Keratinocyte (primary cell): ENCODE data around the gene ANKS1A. TPM values are rescaled to one million over a fixed set of nuclear protein-coding genes. Genes with fewer than 3 reads are reported as not detected.

Experiments used
- DNase-seq: peaks from one replicate; pipeline ENCODE4 v3.0.0-alpha.2; 2011; ENCODE audit warnings: low read depth, missing footprints, low spot score
- FAIRE-seq: peaks from 2 replicates; lab custom pipeline; 2011; peaks lifted over from hg19 to GRCh38; lab: Jason Lieb, UNC
- H2AFZ ChIP-seq: 2 replicates; pipeline ENCODE4 v1.6.0; 2012; ENCODE audit warnings: low read length, control low read depth, inconsistent platforms; ENCODE audit not compliant: control insufficient read depth
- H3K27ac ChIP-seq: 2 replicates; pipeline ENCODE4 v1.5.1; 2011; ENCODE audit warnings: low read length; ENCODE audit not compliant: control insufficient read depth, insufficient read depth
- H3K27me3 ChIP-seq: 3 replicates; pipeline ENCODE4 v1.6.0; 2011; ENCODE audit warnings: low read length; ENCODE audit not compliant: control insufficient read depth, insufficient read depth; ENCODE audit errors: extremely low read depth
- H3K36me3 ChIP-seq, 2 experiments: 2 replicates in 1 of 2; 3 replicates in 1 of 2; pipeline ENCODE4 v1.5.1; 2011; ENCODE audit warnings: low read length in 2 of 2, mild to moderate bottlenecking in 1 of 2; ENCODE audit not compliant: control insufficient read depth in 2 of 2, insufficient read depth in 2 of 2; ENCODE audit errors: extremely low read depth in 1 of 2
- H3K4me1 ChIP-seq: 3 replicates; pipeline ENCODE4 v1.5.1; 2011; ENCODE audit warnings: low read length; ENCODE audit not compliant: control insufficient read depth, insufficient read depth; ENCODE audit errors: extremely low read depth
- H3K4me2 ChIP-seq: 3 replicates; pipeline ENCODE4 v1.6.0; 2011; ENCODE audit warnings: low read depth, low read length; ENCODE audit not compliant: control insufficient read depth, insufficient read depth; ENCODE audit errors: extremely low read depth
- H3K4me3 ChIP-seq, 3 experiments: fragments of 200-600 bp in 1 of 3; sonication (generic) in 1 of 3; 2 replicates in 2 of 3; 3 replicates in 1 of 3; pipeline ENCODE4 v1.5.1; 2011 to 2016; ENCODE audit warnings: low read length in 3 of 3, mild to moderate bottlenecking in 3 of 3, control low read depth in 2 of 3, inconsistent platforms in 1 of 3, low read depth in 1 of 3, mixed read lengths in 1 of 3, mixed run types in 1 of 3, moderate library complexity in 1 of 3; ENCODE audit not compliant: control insufficient read depth in 2 of 3, insufficient read depth in 2 of 3; ENCODE audit errors: extremely low read depth in 1 of 3
- H3K79me2 ChIP-seq: 2 replicates; pipeline ENCODE4 v1.6.0; 2012; ENCODE audit warnings: low read length; ENCODE audit not compliant: control insufficient read depth, insufficient read depth
- H3K9ac ChIP-seq: 3 replicates; pipeline ENCODE4 v1.6.0; 2011; ENCODE audit warnings: low read length; ENCODE audit not compliant: control insufficient read depth, insufficient read depth; ENCODE audit errors: extremely low read depth
- H3K9me1 ChIP-seq: 3 replicates; pipeline ENCODE4 v1.6.0; 2011; ENCODE audit warnings: low read length; ENCODE audit not compliant: control insufficient read depth, insufficient read depth; ENCODE audit errors: extremely low read depth
- H3K9me3 ChIP-seq: 2 replicates; pipeline ENCODE4 v1.5.1; 2012; ENCODE audit warnings: low read depth, low read length; ENCODE audit not compliant: control insufficient read depth
- H4K20me1 ChIP-seq: 3 replicates; pipeline ENCODE4 v1.6.0; 2011; ENCODE audit warnings: low read length; ENCODE audit not compliant: control insufficient read depth, insufficient read depth; ENCODE audit errors: extremely low read depth
- CTCF ChIP-seq, 3 experiments: IDR thresholded peaks in 1 of 3; conservative IDR thresholded peaks in 1 of 3; optimal IDR thresholded peaks in 1 of 3; 2 replicates in 2 of 3; 3 replicates in 1 of 3; pipeline versions ENCODE3 to v1.5.1; 2011; ENCODE audit warnings: low read length in 3 of 3, mild to moderate bottlenecking in 3 of 3, moderate library complexity in 2 of 3, control low read depth in 1 of 3, inconsistent platforms in 1 of 3; ENCODE audit not compliant: insufficient read depth in 2 of 3; ENCODE audit errors: extremely low read depth in 1 of 3
- EZH2 ChIP-seq: IDR thresholded peaks from one replicate; pipeline ENCODE4 v1.6.1; 2012; ENCODE audit warnings: inconsistent platforms, mild to moderate bottlenecking, low read length, moderate library complexity
- dilution Hi-C: fragments of 300-500 bp; cut with MboI; formaldehyde crosslinking; loops from one replicate; pipeline ENCODE4 v1.7.0; 2020; ENCODE audit warnings: low sequenced_read_pairs; ENCODE audit not compliant: extremely low pct_ligation_motif_present
- polyA plus RNA-seq, 5 experiments: library from polyadenylated mRNA; depleted of rRNA in 3 of 5; stranded (reverse) in 3 of 5; stranded (forward) in 1 of 5; unstranded in 1 of 5; fragments of >200 nt; gene quantifications; 1 replicate in 1 of 5; 2 replicates in 3 of 5; 3 replicates in 1 of 5; pipeline versions ENCODE4 v1.2.1 to v1.2.3, GENCODE V29; 2011 to 2012; ENCODE audit warnings: missing spikeins in 2 of 5, low read depth in 1 of 5, low replicate concordance in 1 of 5

ANKS1A gene
- polyA plus RNA-seq, 1 donor (not counting 4 experiments of a cell fraction or from before 2014, with no cell fraction given): 8.6 TPM

GRCh38 chr6:34987506-34987905 lies 98.5 kb downstream of the ANKS1A start:
- H3K4me2 ChIP-seq: no peak overlapping the region
- H3K9me3 ChIP-seq: no peaks in the 10 kb centered on the region
- no peak overlapping the region for H3K9ac ChIP-seq
- TF ChIP-seq EZH2 (no peak), CTCF (optimal IDR thresholded peaks at IDR 0.05 in 1 of 3, IDR thresholded peaks at IDR 0.05 in 1 of 3, conservative IDR thresholded peaks at IDR 0.05 in 1 of 3; ENCODE audit: extremely low read depth in 1 of 3, insufficient read depth in 2 of 3, low read length in 3 of 3) (no peak)
- no peaks in the 10 kb centered on the region for H3K4me1 ChIP-seq
- no peaks in the 10 kb centered on the region for H3K79me2 ChIP-seq
- H2AFZ ChIP-seq: no peak overlapping the region
- DNase-seq: no peak
- peaks cover 18 to 28% of the 10 kb centered on the region in 2 experiments for H3K36me3 ChIP-seq
- H3K9me1 ChIP-seq: no peaks in the 10 kb centered on the region
- H3K27ac ChIP-seq: no peak overlapping the region
- dilution Hi-C loops: no loop called here
- no peak overlapping the region for H3K4me3 ChIP-seq
- H3K27me3 ChIP-seq: no peaks in the 10 kb centered on the region
- H4K20me1 ChIP-seq: no peaks in the 10 kb centered on the region
- FAIRE-seq: no peak

GRCh38 chr6:34990971-34991560 lies 102.0 kb downstream of the ANKS1A start:
- Histone ChIP-seq H3K27ac (no peak overlapping the region), H2AFZ (no peak overlapping the region), H3K9me1 (no peaks in the 10 kb centered on the region), H3K36me3 (peaks cover 22 to 25% of the 10 kb centered on the region in 2 experiments), H3K27me3 (no peaks in the 10 kb centered on the region), H3K4me3 (no peak overlapping the region), H3K4me1 (no peaks in the 10 kb centered on the region), H3K79me2 (no peaks in the 10 kb centered on the region), H3K4me2 (no peak overlapping the region), H3K9ac (no peak overlapping the region), H3K9me3 (no peaks in the 10 kb centered on the region), H4K20me1 (no peaks in the 10 kb centered on the region)
- dilution Hi-C loops: no loop called here
- DNase-seq: no peak
- no peak for TF ChIP-seq CTCF (optimal IDR thresholded peaks at IDR 0.05 in 1 of 3, IDR thresholded peaks at IDR 0.05 in 1 of 3, conservative IDR thresholded peaks at IDR 0.05 in 1 of 3; ENCODE audit: extremely low read depth in 1 of 3, insufficient read depth in 2 of 3, low read length in 3 of 3)
- no peak for TF ChIP-seq EZH2
- FAIRE-seq: no peak
